Subcutaneous adipose tissue (tissue), 4 donors: ENCODE data around the gene CCDC88B. TPM values are rescaled to one million over a fixed set of nuclear protein-coding genes. Genes with fewer than 3 reads are reported as not detected.

ENCODE experiments used
- CTCF ChIP-seq: fragments of 450-650 bp; IDR thresholded peaks from one replicate; pipeline ENCODE4 v1.5.1; 2016; ENCODE audit warnings: low read depth, mild to moderate bottlenecking, control low read depth, antibody characterized with exemption, moderate library complexity
- total RNA-seq, 4 donors: library from RNA; depleted of rRNA; stranded (reverse); fragments of >200 nt; gene quantifications; one replicate each; pipeline ENCODE4 v1.1.0, GENCODE V29; 2016

The CCDC88B gene
- total RNA-seq, 4 donors from 2014 or later, result 7.0 to 18.2 (median 11.2) TPM

DNA sequence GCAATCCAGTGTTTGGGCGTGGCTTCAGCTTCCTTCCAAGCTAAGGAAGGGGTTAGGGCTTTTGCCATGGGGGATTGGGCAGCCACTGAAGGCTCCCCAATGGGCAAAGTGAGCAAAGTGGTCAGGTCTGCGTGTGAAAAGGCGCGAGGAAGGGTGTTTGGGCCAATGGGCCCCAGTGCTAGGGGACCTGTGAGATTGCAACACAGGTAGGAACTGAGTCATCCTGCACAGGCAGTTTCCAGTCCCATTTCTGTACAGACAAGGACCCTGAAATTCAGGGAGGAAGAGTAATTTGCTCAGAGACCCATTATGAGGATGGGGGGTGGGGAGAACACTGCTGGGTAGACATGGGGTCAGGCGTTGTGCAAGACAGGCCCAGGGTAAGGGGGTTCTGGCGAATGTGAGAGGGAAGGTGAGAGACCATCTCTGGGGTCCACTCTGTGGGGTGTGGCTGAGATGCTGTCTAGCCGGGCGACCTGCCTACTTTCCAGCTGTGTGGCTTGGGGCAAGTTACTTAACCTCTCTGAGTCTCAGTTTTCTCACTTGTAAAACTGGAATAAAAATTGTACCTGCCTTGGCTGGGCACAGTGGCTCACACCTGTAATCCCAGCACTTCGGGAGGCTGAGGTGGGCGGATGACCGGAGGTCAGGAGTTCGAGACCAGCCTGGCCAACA, 7.3 kb downstream of the CCDC88B start:
- TF ChIP-seq CTCF, result no peak

DNA sequence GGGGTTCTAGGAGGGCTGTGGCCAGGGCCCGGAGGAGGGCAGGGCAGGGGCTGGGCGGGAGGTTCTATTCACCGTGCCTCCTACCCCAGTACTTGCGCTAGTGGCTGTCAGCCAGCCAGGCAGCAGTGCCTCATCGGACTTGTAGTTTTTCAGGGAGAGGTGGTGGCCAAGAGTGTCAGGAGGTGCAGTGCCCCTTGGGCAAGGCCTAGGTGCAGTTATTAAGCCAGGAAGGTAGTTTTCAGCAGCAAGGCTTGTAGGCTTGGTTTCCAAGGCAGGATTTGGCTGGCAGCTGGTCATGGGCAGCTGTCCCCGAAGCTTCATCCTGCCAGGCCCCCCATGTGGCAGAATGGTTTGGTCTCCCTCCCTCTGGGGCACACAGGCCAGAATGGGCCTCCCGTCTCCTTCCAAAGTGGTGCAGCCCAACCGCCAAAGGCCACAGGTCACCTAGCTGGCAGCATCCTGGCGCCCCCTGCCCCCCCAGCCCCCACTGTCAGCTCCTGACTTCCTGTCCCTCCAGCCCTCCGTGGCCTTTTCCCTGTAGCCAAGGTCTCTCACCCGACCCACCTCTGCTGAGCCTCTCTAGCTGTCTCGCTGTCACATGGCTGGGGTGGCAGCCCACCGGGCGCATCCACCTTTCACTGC, 8.5 kb downstream of the CCDC88B start:
- TF ChIP-seq CTCF, result no peak

DNA sequence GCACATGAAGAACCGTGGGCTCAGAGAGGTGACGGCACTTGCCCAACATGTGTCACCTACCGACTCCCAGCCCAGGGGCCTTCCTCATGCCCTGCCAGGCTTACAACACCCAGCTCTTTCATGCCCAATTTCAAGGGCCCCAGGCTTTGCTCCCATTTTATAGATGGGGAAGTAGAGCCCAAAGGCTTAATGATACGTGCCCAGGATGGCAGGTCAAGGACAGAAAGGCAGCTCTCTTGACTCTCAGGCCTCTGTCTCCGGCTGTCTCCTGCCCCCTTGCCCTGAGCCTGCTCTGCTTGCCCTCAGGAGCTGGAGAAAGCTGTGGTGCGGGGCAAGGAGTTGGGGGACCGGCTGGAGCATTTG, 9.0 kb downstream of the CCDC88B start:
- TF ChIP-seq CTCF, result no peak

GRCh38 chr11:64349404-64349803, 9.4 kb downstream of the CCDC88B start:
- no peak for TF ChIP-seq CTCF

- TF ChIP-seq CTCF, result no peak
These were observed 11.2 kb downstream of the CCDC88B start for GRCh38 chr11:64351136-64351631.

- TF ChIP-seq CTCF, result no peak
These were observed 12.3 kb downstream of the CCDC88B start for GRCh38 chr11:64352099-64352994.
